ENCODE data around the gene SCO1.

SCO1 gene

DNA sequence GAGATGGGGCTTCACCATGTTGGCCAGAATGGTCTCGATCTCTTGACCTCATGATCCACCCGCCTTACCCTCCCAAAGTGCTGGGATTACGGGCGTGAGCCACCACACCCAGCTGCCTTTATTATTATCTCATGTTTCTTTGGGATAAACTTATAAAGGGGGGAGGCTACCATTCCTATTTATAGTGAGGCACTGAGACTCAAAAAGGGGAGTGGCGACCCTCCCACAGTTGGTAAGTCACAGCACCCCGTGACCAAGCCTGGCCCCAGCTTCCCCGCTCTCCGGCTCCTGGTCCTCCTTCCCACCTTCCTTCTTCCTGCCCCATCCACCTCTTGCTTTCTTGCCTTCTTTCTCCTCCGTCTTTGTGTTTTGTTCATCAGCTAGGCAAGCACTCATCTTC, 45.4 kb downstream of the SCO1 start:
- DNase-seq = no peak

DNA sequence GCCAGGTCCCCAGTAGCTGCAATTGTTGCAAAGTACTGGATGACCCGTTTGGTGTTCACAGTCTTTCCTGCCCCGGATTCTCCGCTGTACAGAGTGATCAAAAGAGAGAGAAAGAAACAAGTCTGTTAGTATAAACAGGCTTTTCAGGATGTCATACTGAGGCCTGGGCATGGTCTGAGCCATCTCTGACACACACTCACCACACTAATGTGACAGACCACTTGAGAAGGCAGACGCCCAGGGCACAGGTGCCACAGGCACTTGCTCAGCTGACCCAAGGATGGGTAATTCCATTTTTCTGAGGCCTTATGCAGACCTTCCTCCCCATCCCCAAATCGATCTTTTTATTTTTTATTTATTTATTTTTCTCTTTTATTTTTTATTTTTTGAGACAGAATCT, 47.7 kb downstream of the SCO1 start:
- no peak for DNase-seq

DNA sequence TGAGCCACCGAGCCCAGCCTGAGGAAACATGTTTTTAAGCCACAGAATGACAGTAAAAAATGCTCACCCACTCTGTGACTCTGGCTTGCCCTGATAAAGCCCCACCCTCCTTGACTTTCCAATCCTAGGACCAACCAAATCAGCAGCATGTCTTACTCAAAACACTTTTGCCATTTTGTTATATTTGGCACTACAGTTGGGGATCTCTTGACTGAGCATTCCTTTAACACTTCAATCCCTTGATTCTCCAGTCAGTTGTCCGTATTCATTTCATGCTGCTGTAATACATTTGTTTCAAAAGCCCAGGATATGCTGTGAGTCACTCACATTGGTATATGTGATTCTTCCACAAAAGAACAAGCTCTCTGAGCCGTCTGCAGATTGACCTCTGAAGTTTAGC, 48.4 kb downstream of the SCO1 start:
- DNase-seq = no peak

DNA sequence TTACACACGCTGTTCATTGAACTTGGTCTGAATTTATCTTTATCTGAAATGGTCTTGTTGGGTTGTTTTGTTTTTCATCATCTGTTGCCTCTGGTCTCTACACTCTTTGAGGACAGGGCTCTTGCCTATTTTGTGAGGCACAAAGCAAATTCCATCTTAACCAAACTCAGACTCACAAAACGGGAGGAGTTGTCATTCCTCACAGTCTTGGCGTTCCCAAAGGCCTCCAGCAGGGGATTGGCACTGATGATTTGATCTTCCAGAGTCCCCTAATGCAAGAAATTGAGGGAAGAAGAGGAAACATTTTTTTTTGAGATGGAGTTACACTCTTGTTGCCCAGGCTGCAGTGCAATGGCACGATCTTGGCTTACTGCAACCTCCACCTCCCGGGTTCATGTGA, 49.0 kb downstream of the SCO1 start:
- no peak for DNase-seq

DNA sequence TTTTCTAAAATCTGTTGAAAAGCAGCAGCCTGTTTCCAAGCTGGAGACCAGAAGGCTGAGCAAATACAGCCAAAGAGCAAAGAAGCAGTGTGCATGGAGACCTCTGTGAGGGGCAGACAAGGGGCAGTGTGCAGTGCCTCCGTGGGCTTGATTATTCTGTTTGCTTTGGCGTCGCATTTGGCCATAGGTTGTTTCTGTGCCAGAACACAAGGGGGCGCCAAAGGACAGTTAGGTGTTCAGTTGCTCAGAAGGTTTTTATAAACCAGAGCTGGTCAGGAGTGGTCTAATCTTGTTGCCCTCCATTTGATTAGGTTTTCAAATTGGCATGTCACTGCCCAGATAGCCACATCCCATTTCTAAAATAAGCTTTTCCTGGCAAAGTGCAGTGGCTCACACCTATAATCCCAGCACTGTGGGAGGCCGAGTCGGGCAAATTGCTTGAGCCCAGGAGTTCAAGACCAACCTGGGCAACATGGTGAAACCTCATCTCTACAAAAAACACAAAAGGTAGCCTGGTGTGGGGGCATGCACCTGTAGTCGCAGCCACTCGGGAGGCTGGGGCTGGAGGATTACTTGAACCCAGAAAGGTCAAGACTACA, 50.8 kb downstream of the SCO1 start:
- peak; percentile 9 for DNase-seq

DNA sequence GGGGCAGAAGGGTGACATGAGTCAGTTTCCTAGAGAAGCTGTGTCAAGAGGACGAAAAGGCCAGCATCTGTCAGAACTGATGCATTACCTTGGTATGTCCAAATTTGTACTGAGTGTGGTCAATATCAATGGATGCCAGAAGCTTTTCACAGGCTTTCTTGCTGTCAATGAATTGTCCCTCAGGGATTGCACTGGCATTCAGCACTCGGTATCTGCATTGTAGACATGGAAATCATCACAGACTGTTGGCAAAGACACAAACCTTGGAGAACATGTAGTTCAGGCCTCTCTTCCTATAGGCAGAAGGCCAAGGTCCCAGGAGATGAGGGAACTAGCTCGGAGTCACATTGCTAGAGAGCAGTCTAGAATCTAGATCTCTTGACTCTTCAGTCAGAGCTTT, 56.9 kb downstream of the SCO1 start:
- no peak for DNase-seq

DNA sequence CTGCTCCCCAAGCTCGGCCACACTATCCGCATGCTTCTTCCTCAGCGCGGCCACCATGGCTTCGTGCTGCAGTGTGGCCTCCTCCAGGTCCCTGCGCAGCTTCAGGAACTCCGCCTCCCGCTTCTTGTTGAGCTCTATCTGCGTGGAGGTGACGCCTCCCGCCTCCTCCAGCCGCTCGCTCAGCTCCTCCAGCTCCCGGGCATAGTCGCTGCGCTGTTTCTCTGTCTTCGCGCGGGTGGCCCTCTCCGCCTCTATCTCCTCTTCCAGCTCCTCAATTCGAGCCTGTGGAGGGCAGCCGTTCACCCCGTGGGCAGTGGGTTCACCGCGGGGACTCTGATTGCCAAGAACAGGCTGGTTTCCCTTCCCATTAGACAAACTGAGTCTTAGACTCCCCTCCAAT, 59.2 kb downstream of the SCO1 start:
- no peak for DNase-seq

DNA sequence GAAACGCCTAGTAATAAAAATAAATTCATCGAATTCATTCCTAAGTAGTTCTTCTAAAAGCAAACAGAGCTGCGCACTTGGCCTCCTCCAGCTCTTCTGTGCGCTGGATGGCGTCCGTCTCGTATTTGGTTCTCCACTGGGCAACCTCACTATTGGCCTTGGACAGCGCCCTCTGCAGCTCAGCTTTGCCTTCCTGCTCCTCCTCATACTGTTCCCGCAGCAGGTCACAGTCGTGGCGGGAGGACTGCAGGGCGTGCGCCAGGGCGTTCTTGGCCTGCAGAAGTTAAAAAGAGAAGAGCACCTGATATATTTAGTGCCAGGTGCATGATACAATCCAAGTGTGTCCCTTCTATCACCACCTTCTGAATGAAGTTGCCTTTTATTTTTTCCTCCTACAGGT, 62.0 kb downstream of the SCO1 start:
- no peak for DNase-seq

DNA sequence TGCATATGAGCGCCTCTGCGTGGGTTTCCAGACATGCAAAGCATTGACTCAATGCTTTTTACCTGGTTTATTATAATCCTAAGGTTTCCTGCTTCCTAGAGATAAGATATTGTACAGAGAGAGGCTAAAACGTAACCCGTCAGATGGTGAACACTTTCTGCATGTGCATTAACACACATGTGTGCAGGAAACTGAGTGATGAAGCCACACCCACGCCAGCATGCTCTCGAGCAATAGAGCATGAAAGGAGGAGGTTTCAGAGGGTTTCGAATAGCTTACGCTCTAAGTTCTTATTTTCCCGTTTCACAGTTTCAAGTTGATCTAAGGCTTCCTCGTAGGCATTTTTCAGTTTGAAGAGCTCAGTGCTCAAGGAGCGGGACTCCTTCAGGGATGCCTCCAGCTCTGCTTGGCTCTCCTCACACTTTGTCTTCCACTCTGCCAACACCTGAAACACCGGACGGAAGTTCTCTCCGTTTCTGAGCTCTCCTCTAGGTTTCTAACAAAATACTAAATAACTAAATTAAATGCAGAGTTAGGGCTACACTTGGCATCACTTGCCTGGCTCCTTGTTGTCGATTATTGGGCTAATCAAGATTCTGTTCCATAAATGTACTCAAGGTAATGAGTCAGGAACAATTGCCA, 63.5 kb downstream of the SCO1 start:
- DNase-seq = no peak

DNA sequence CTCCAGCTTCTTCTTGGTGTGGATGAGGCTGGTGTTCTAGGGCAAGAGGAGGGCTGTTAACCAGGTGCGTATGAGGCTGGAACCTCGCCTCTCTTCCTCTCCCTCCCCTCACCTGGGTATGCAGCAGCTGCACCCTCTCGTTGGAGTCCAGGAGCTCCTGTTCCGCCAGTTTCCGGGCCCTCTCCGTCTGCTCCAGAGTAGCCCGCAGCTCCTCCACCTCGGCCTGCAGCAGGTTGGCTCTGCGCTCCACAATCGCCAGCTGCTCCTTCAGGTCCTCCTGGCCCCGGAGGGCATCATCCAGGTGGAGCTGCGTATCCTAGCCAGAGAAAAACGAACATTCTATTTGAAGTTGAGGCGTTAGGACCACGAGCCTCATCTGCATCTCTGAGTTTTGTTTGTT, 65.6 kb downstream of the SCO1 start:
- DNase-seq = no peak

DNA sequence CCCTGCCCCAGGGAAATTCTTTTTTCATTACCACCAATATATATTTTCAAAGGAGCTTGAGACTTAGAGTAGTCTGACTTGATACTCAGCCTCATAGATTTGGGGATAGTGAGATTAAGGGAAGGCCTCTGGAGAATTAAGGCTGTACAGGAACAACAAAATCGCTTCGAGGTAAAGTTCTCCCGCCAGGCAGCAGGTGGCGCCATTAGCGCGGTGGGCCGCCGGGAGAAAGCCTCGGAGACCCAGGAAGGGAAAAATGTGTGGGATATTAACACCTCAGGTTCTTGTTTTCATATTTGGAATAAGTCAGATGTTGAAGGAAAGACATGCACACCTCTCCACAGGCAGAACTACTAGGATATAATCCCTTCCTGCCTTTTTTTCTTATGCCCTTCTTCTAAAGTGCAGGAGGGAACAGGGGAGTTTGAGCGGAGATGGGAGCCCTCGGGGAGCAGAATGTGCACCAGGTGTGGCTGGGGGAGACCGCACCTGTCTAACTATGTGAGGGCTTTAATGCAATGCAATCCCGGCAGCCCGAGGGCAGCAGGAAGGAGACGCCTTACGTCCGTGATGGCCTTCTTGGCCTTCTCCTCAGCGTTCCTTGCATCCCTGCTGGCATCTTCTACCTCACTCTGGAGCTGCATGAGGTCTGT, 66.2 kb downstream of the SCO1 start:
- DNase-seq = no peak

DNA sequence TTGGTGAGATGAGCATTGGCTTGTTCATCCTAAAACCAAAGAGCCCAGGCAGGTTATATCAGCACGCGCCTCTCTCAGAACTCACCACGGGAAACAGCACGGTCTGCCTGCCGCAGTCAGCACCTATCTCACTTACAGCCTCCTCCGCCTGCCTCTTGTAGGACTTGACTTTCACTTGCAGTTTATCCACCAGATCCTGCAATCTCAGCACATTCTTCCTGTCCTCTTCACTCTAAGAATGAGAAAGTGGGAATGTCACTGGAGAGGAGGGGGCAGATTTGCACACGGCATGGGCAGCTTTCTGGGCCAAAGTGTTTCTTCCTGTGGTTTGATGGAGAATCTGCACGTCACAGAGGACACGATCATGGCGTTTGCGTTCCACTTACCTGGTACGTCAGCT, 67.6 kb downstream of the SCO1 start:
- no peak for DNase-seq

DNA sequence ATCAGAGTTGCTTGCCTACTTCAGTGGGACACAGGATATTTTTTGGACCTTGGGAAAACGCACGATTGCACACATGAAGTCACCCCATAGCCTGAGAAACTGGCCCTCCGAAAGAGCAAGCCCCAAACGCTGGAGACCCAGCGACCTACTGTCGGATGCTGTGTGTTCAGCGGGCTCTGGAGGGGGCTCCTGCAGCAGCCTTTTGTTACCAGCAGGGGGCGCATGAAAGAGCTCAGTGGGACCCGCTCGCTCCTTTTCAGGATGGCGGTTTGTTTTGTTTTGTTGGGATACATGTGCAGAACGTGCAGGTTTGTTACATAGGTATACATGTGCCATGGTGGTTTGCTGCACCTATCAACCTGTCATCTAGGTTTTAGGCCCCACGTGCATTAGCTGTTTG, 68.6 kb downstream of the SCO1 start:
- DNase-seq = no peak

DNA sequence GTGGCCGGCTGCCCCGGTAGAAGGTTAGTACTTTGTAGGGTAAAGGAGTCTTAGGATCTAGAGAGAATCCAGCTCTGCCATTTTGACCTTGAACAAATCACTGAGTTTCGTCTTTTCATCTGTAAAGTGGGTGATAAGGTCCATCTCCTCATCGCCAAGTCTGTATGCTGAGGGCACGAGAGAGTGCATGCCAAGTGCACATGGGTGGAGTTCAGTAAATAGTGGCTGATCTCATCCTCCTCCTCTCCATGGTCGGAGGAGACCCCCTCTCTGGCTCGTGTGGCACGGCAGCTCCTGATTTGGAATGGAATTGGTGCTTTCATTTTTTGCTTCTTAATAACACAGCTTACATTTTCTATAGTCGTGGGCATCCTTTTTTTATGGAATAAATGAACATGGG, 70.9 kb downstream of the SCO1 start:
- no peak for DNase-seq

DNA sequence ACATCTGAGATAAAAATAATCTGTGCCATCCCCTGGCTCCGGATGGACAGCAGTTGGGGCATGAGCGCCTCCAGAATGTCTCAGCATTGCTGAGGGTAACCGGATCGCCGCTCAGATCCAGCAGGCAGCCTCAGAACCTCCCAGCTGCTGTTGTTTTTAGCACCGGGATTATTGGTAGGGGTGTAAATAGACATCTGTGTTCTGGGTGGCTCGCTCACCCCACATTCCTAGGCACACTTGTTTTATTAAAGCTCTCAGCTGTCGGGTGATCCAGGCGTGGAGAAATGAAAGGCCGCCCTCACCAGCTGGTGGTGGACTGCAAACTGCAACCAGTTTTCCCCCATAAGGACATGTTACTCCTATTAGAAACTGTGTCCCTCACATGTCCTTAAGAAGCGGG, 72.4 kb downstream of the SCO1 start:
- no peak for DNase-seq

DNA sequence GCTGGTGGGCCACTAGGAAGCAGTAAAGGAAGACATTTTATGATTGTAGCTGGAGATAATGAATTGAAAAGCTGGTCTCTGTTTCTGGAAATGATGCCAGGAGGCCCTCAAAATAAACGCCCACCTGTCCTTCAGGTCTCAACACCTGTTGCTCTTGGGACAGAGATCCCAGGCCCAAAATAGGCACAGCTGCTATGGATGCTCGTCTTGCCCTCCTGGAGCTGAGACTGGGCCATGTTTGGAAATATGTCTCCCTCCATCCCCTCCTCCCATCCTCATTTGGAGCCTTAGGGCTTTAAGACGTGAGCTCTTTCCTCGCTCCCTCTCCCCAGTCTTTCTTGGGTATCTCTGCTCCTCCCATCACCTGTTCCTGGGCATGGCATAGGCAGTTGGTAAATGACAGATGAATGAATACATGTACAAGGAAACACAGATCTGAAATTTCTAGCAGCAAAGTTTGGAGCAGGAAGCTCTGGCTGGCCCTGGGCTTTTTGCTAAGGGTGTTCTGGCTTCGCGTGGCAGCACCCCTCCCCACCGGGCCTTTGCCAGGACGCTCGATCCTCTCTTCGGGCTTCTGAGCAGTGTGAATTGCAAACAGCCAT, 73.5 kb downstream of the SCO1 start:
- no peak for DNase-seq

DNA sequence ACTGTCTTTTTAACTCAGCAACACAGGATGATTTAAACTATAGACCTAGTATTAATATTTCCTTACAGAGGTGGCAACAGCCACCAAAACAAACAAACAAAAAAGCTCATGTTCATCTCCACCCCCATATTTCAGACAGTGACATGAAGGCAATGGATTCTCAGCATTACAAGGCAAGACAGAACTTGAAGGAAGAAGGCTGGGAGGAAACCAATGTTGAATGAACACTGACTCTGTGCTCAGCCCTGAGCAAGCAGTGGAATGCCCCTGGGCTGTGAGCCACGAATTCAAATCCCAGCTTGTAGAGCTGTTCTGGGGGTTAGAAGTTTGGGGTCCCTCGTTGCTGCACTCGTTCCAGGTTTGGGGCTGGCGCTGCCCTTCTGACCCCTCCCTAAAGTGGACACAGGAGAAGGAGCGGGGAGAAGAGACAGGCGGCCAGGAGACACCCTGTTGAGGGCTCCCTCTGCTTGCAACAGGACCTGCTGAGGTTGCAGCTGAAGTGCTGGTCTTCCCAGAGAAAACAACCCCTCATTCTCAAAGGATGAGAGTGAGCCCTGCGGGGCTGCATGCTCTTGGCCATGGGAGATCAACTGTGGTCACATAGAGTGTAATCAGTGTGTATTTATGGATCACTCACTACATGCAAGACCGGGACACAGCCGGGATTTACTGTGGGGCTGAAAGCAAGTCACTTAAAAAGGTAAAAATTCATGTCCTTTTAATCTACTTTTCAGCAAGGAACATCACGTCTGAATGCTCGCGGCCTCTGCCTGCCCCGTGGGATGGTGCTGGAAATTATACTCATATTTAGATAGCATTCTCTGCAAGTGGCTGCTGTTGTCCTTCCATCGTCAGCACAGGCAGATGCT, 74.5 kb downstream of the SCO1 start:
- no peak for DNase-seq

Measured in GF-D8 (cell line).